Neural crest cell (in vitro differentiated cells): ENCODE measurements around the gene PRPF40B. TPM values are rescaled to one million over a fixed set of nuclear protein-coding genes. Genes with fewer than 3 reads are reported as not detected.

ENCODE experiments used
- DNase-seq: peaks from one replicate; pipeline ENCODE4 v3.0.0; 2021; ENCODE audit warnings: low read depth, mixed read lengths, low spot score
- H3K27ac Mint-ChIP-seq: one replicate; pipeline ENCODE4 v1.8.0; 2021; ENCODE audit warnings: mild to moderate bottlenecking, mixed read lengths; ENCODE audit not compliant: unreplicated experiment
- H3K27me3 Mint-ChIP-seq: 2 replicates; pipeline ENCODE4 v1.8.0; 2021; ENCODE audit warnings: low read depth, mild to moderate bottlenecking, mixed read lengths
- H3K36me3 Mint-ChIP-seq: 2 replicates; pipeline ENCODE4 v1.8.0; 2021; ENCODE audit warnings: low read depth, mild to moderate bottlenecking, mixed read lengths
- H3K4me1 Mint-ChIP-seq: 2 replicates; pipeline ENCODE4 v1.8.0; 2021; ENCODE audit warnings: mixed read lengths
- H3K4me3 Mint-ChIP-seq: one replicate; pipeline ENCODE4 v1.8.0; 2021; ENCODE audit warnings: mild to moderate bottlenecking, mixed read lengths
- H3K9me3 Mint-ChIP-seq: 2 replicates; pipeline ENCODE4 v1.8.0; 2021; ENCODE audit warnings: mixed read lengths
- total RNA-seq: library from RNA; stranded (reverse); gene quantifications from 2 replicates; pipeline ENCODE4 v1.2.1, GENCODE V29; 2021
- TF ChIP-seq, protein P1 (sequence below): fragments of 200-600 bp; sonication (generic); conservative IDR thresholded peaks from 2 replicates; pipeline ENCODE4 v1.5.0; 2021; ENCODE audit warnings: antibody characterized with exemption, mild to moderate bottlenecking

PRPF40B gene
- total RNA-seq, 1 donor from 2014 or later, result 27.0 TPM

DNA sequence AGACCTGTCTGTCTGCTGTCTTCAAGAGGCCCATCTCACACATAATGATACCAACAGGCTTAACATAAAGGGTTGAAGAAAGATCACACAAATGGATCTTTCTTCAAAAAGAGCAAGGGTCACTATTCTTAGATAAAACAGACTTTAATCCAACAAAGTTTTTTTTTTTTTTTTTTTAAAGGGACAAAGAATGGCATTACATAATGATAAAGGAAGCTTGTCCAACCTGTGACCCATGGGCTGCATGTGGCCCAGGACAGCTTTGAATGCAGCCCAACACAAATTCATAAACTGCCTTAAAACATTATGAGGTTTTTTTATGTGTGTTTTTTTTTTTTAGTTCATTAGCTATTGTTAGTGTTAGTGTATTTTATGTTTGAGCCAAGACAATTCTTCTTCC lies 11.2 kb upstream of the PRPF40B start:
- TF ChIP-seq, protein P1, sequence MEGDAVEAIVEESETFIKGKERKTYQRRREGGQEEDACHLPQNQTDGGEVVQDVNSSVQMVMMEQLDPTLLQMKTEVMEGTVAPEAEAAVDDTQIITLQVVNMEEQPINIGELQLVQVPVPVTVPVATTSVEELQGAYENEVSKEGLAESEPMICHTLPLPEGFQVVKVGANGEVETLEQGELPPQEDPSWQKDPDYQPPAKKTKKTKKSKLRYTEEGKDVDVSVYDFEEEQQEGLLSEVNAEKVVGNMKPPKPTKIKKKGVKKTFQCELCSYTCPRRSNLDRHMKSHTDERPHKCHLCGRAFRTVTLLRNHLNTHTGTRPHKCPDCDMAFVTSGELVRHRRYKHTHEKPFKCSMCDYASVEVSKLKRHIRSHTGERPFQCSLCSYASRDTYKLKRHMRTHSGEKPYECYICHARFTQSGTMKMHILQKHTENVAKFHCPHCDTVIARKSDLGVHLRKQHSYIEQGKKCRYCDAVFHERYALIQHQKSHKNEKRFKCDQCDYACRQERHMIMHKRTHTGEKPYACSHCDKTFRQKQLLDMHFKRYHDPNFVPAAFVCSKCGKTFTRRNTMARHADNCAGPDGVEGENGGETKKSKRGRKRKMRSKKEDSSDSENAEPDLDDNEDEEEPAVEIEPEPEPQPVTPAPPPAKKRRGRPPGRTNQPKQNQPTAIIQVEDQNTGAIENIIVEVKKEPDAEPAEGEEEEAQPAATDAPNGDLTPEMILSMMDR, result no peak
- peaks cover 11% of the 10 kb centered on the region for H3K36me3 Mint-ChIP-seq
- H3K9me3 Mint-ChIP-seq, result peaks cover 13% of the 10 kb centered on the region
- H3K27me3 Mint-ChIP-seq, result peaks cover 9% of the 10 kb centered on the region
- no peak overlapping the region for H3K27ac Mint-ChIP-seq
- no peak overlapping the region for H3K4me3 Mint-ChIP-seq
- peaks cover 16% of the 10 kb centered on the region for H3K4me1 Mint-ChIP-seq
- no peak for DNase-seq

DNA sequence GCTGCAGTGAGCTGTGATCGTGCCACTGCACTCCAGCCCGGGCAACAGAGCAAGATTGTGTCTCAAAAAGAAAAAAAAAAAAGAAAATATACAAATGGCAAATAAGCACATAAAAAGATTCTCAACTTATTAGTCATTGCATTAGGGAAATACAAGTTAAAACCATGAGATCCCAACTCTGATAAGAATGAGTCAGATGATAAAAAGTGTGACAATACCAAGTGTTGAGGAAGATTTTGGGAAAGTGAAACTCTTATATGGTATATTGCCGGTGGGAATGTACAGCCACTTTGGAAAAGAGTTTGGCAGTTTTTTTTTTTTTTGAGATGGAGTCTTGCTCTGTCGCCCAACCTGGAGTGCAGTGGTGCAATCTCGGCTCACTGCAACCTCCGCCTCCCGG lies 7.6 kb upstream of the PRPF40B start:
- no peak overlapping the region for H3K4me3 Mint-ChIP-seq
- TF ChIP-seq, protein P1, result no peak
- H3K4me1 Mint-ChIP-seq, result peaks cover 11% of the 10 kb centered on the region
- peaks cover 20% of the 10 kb centered on the region for H3K27me3 Mint-ChIP-seq
- peaks cover 8% of the 10 kb centered on the region for H3K9me3 Mint-ChIP-seq
- peaks cover 5% of the 10 kb centered on the region for H3K36me3 Mint-ChIP-seq
- no peak for DNase-seq
- no peak overlapping the region for H3K27ac Mint-ChIP-seq

DNA sequence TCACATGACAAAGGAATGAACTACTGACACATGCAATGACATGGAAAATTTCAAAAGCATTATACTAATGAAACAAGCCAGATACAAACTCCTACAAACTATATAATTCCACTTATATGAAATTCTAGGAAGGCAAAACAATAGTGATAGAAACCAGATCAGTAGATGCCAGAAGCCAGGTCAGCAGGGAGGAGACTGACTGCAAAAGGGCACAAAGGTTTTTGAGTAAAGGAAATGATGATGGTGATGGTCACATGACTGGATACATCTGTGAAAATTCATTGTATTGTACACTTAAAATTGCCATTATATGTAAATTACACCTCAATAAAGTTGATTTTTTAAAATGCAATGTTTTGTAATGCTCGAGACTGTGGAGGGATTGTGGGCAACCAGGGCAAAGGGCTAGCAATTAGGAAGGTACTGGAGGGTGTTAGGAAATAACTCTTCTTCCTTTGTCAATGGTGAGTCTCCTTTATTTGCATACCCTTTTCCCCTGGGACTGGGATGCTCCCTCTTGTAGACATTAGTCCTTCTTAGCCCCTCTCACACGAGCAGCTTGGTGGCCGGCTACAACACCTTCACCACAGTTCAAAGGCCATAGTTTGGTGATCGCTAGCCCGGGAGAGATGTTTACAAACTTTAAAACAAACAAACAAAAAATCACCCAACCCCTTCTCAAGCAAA lies 6.7 kb upstream of the PRPF40B start:
- DNase-seq, result no peak
- H3K4me3 Mint-ChIP-seq, result no peak overlapping the region
- TF ChIP-seq, protein P1, result no peak
- H3K27ac Mint-ChIP-seq, result no peak overlapping the region
- peaks cover 18% of the 10 kb centered on the region for H3K4me1 Mint-ChIP-seq
- peaks cover 5% of the 10 kb centered on the region for H3K36me3 Mint-ChIP-seq
- peaks cover 8% of the 10 kb centered on the region for H3K9me3 Mint-ChIP-seq
- peaks cover 20% of the 10 kb centered on the region for H3K27me3 Mint-ChIP-seq

DNA sequence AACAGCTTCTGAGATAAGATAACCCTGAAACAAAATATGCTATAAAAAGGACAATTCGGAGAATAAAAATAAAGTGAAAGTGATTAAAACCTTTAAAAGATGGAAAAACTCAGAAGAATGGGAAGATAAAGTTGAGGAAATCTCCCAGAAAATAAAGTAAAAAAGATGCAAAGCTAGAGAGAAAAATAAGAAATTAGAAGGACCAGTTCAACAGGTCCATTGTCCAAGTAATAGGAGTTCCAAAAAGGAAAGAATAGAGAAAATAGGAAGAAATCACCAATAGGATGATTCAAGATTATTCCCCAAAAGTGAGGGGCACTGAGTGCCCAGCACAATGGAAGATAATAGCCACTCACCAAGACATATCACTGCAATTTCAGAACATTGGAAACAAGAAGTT lies 4.8 kb upstream of the PRPF40B start:
- TF ChIP-seq, protein P1, result no peak
- H3K36me3 Mint-ChIP-seq, result no peaks in the 10 kb centered on the region
- peaks cover 15% of the 10 kb centered on the region for H3K4me1 Mint-ChIP-seq

DNA sequence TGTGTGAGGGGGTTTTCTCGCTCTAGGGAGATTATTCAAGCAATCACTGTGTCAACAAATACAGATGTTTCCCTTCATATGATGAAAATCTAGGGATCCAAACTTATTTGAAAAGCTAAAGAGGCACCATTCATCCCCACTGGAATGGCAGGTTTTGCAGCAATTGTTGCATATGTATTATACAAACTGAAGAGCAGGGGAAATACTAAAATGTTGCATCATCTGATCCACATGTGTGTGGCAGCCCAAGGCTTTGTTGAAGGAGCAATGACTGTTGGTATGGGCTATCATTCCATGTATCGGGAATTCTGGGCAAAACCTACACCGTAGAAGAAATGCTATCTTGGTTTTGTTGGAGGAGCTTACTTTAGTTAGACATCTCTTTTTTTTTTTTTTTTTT lies 4.1 kb upstream of the PRPF40B start:
- no peak overlapping the region for H3K27ac Mint-ChIP-seq
- TF ChIP-seq, protein P1, result no peak
- H3K9me3 Mint-ChIP-seq, result no peaks in the 10 kb centered on the region
- peak overlapping the region; percentile 58 for H3K4me3 Mint-ChIP-seq
- H3K36me3 Mint-ChIP-seq, result no peaks in the 10 kb centered on the region
- no peak for DNase-seq
- peaks cover 17% of the 10 kb centered on the region for H3K27me3 Mint-ChIP-seq
- peaks cover 19% of the 10 kb centered on the region for H3K4me1 Mint-ChIP-seq

More for the DNA sequence above, 4.8 kb upstream of the PRPF40B start:
- H3K4me3 Mint-ChIP-seq, result no peak overlapping the region
- DNase-seq, result no peak
- no peak overlapping the region for H3K27ac Mint-ChIP-seq
- peaks cover 17% of the 10 kb centered on the region for H3K27me3 Mint-ChIP-seq
- H3K9me3 Mint-ChIP-seq, result no peaks in the 10 kb centered on the region
